GM12864 (cell line): ENCODE data around the gene SOAT1.
A peak's percentile ranks its signal among the peaks of the same experiment; 100 is the strongest.
"Not testable (repeated sequence)": the region's sequence is repeated elsewhere in the genome, so short reads cannot be mapped to it uniquely, and the experiment has no call there.

Experiments
- DNase-seq: peaks from one replicate; pipeline ENCODE4 v3.0.0-alpha.2; 2011; ENCODE audit warnings: low read depth
- H3K4me3 ChIP-seq: 2 replicates; pipeline ENCODE4 v1.5.1; 2011; ENCODE audit warnings: mild to moderate bottlenecking, low read depth, low read length, control low read depth
- TF ChIP-seq, protein P1 (sequence below): IDR thresholded peaks from 2 replicates; pipeline ENCODE4 v1.5.1; 2011; ENCODE audit warnings: low read depth, mild to moderate bottlenecking, moderate library complexity, low read length, control low read depth, inconsistent platforms; ENCODE audit errors: missing control alignments

The SOAT1 gene

DNA sequence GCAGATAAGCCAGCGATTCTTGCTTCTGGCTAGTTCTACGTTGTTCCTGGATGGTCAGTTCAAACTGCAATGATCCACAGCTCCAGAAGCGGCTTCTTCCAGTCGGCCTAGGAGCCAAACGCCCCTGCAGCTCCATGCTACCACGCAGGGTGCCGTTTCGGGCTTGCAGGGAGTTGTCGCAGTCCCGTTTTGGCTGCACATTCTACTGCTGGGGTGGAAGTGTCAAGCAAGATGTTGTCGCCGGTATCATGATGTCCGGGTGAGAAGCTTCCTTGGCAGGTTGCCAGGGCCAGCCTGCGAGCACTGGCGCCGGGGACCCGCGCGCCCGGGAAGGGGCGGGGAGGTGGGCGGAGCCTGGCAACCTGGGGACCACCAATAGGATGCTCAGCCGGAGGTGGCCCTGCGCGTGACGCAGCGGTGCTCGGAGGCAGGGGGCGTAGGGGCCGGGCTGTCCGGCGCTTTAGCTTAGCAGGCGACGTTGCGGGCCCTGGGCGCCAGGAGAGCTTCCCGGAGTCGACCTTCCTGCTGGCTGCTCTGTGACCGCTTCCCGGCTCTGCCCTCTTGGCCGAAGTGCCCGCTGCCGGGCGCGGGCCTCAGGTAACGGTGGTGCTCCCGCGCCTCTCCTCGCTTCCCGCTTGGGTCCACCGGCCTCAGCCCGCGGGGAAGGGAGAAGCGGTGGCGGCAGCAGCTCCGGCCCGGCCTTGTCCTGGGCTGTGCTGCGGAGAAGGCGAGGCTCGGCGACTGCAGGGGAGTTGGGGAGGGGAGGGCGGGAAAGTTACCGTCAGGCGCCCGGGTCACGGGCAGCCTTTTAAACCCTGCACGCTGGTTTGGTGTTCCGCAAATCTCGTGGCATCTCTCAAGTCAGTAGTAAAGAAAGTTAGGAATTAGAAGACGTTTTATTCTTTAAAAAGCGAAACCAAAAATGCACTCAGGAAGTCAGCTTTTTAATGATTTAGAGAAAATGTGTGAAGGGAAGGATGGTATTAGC lies at the start of gene SOAT1:
Gene SOAT1, plus strand, starts transcription at position 458 of the 988 bp plus-strand sequence. CDS start 8,888 bp downstream, outside the sequence.
- peak; percentile 64 for DNase-seq
- H3K4me3 ChIP-seq, result peak within 1 kb of the TSS; percentile 98
- TF ChIP-seq, protein P1, sequence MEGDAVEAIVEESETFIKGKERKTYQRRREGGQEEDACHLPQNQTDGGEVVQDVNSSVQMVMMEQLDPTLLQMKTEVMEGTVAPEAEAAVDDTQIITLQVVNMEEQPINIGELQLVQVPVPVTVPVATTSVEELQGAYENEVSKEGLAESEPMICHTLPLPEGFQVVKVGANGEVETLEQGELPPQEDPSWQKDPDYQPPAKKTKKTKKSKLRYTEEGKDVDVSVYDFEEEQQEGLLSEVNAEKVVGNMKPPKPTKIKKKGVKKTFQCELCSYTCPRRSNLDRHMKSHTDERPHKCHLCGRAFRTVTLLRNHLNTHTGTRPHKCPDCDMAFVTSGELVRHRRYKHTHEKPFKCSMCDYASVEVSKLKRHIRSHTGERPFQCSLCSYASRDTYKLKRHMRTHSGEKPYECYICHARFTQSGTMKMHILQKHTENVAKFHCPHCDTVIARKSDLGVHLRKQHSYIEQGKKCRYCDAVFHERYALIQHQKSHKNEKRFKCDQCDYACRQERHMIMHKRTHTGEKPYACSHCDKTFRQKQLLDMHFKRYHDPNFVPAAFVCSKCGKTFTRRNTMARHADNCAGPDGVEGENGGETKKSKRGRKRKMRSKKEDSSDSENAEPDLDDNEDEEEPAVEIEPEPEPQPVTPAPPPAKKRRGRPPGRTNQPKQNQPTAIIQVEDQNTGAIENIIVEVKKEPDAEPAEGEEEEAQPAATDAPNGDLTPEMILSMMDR, result peak; percentile 8

DNA sequence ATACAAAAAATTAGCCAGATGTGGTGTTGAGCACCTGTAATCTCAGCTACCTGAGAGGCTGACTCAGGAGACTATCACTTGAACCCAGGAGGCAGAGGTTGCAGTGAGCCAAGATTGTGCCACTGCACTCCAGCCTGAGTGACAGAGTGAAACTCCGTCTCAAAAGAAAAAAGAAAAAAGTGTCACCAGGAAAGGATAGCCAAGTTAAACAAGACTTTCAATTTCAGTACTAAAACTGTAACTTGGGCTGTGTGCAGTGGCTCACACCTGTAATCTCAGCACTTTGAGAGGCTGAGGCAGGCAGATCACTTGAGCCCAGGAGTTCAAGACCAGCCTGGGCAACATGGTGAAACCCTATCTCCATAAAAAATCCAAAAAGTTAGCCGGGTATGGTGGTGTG lies 48.2 kb upstream of the SOAT1 start:
- H3K4me3 ChIP-seq, DNase-seq: not testable (repeated sequence)

DNA sequence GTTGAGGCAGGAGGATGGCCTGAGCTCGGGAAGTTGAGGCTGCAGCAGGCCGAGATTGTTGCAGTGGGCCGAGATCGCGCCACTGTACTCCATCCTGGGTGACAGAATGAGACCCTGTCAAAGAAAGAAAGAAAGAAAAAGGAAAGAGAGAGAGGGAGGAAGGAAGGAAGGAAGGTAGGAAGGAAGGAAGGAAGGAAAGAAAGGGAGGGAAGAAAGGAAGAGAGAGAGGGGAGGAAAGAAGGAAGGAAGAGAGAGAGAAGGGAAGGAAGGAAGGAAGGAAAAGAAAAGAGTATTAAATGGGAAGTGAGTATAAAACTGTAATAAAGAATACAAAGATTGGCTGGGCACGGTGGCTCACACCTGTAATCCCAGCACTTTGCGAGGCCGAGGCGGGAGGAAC lies 45.7 kb upstream of the SOAT1 start:
- TF ChIP-seq, protein P1, result no peak
- no peak for DNase-seq
- H3K4me3 ChIP-seq, result no peak overlapping the region

DNA sequence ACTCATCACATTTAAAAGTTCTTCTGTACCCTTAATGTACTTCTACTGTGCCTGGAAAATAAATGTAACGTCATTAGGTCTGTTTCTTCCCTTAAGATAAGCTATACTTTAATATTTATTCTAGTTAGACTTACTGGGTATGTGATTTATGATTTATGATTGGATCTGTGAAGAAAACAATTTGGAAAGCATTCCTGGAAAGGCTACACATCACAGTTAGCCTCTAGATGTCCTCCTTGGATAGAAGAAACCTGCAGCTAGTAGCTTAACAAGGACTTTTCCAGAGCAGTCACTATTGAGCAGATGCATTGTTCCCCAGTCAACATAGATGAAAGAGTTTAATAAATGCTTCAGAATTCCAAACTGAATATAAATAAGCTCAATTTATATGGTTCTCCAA lies 41.9 kb upstream of the SOAT1 start:
- no peak for DNase-seq
- TF ChIP-seq, protein P1, result no peak
- H3K4me3 ChIP-seq, result no peak overlapping the region

DNA sequence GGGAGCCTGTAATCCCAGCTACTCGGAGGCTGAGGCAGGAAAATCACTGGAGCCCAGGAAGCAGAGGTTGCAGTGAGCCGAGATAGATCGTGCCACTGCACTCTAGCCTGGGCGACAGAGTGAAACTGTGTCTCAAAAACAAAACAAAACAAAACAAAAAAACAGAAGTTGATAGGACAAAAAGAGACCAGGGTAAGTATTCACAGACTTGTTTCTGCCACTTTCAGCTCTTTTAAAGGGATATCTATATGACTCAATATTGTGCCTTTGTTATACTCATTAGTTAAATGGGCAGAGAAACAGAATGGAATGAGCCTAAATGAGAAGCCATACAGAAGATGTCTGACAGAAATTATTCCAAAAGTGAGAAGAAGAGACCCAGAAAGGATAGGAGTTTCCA lies 41.0 kb upstream of the SOAT1 start:
- no peak for DNase-seq
- TF ChIP-seq, protein P1, result no peak
- no peak overlapping the region for H3K4me3 ChIP-seq

DNA sequence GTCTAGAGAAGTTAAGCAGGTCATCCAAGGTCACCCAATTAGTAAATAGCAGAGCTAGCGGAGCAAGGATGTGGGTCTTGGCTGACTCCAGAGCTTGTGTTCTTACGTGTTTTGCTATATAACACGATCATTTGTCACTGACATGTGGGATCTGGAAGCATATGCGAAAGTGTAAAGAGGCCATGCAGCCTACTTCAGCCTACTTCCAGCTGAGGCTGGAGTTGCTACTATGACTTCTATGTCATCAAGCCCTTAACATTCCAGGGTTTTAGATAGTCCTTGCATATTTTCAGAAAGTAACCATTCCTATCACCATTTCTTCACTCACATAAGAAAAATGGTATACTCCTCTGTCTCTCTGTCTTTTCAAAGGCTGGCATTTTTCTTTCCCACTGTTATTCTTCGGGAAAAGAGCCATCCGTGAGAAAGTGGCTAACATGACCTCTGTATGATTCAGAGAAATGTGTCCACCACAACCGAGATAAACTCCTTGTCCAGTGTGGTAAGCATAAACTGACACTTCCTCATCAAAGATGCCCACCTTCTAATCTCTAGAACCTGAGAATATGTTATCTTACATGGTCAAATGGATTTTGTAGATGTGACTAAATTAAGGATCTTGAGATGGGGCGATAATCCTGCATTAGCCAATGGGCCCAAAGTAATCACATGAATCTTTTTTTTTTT lies 40.2 kb upstream of the SOAT1 start:
- no peak for DNase-seq
- TF ChIP-seq, protein P1, result no peak
- H3K4me3 ChIP-seq, result no peak overlapping the region

DNA sequence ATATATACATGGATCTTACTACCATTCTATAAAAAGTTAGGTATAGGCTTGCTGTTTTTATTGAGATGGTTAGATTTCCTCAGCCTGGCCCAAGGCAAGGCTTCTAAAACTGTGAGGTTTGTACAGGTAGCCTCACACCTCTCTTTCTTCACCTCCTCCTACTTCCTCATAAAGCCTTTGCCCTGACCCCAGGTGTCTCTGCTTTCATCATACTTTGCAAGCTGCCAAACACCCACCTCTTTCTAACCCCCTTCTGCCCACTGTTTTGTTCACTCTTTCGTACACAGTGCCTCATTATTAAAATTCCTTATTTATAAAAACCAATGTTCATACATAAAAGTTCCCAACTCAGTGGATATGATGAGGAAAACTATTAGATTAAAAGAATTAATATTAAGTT lies 31.4 kb upstream of the SOAT1 start:
- TF ChIP-seq, protein P1, result no peak
- H3K4me3 ChIP-seq, result no peak overlapping the region
- DNase-seq, result no peak
